Neural cell (in vitro differentiated cells): ENCODE measurements around the gene CPB2.

Source experiments
- CTCF ChIP-seq: fragments of 450-650 bp; IDR thresholded peaks from 2 replicates; pipeline ENCODE4 v1.5.1; 2014; ENCODE audit warnings: antibody characterized with exemption, mild to moderate bottlenecking, moderate library complexity; ENCODE audit not compliant: poor library complexity, severe bottlenecking
- EP300 ChIP-seq: fragments of 450-650 bp; conservative IDR thresholded peaks from 2 replicates; pipeline ENCODE4 v1.6.1; 2014; ENCODE audit warnings: antibody characterized with exemption, mild to moderate bottlenecking, moderate library complexity; ENCODE audit not compliant: poor library complexity, severe bottlenecking
- EZH2 ChIP-seq: fragments of 200-600, 300-800 bp; shearing (Covaris generic), sonication (generic); IDR thresholded peaks from 2 replicates; pipeline ENCODE4 v1.6.1; 2014; ENCODE audit warnings: antibody characterized with exemption, low read length, borderline replicate concordance, mild to moderate bottlenecking; ENCODE audit not compliant: insufficient read depth, poor library complexity, severe bottlenecking
- POLR2AphosphoS5 ChIP-seq: IDR thresholded peaks from 2 replicates; pipeline ENCODE4 v1.6.1; 2012
- RAD21 ChIP-seq: fragments of 450-650 bp; conservative IDR thresholded peaks from 2 replicates; pipeline ENCODE4 v1.6.1; 2014; ENCODE audit warnings: antibody characterized with exemption, mild to moderate bottlenecking, moderate library complexity
- REST ChIP-seq: IDR thresholded peaks from 2 replicates; pipeline ENCODE4 v1.6.1; 2012; ENCODE audit warnings: borderline replicate concordance
- TAF1 ChIP-seq: IDR thresholded peaks from 2 replicates; pipeline ENCODE4 v1.6.1; 2012; ENCODE audit warnings: low read depth

DNA sequence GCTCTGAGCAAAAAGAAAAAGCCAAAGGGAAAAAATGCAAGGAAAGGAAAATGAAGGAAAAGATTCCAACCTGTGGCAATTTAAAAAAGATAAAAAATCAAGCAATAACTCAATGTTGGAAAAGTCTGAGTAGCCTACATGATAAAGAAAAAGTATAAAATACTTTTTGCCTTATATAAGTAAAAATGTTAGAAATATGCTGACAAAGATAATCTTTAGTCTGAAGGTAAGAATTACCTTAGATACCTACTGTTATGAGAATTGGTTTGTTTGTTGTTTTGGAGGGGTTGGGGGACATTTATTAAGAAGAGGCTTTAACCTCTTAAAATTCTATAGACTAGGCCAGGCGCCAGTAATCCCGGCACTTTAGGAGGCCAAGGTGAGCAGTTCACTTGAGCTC, 29.7 kb upstream of the CPB2 start:
- TF ChIP-seq EZH2 (no peak), CTCF (no peak), POLR2AphosphoS5 (no peak), TAF1 (no peak), EP300 (no peak), RAD21 (no peak), REST (no peak)
